ENCODE measurements around the gene COA1.

GRCh38 chr7:43631559-43631958, 97.8 kb downstream of the COA1 start:
- TF ChIP-seq EZH2 (IDR thresholded peaks at IDR 0.05; ENCODE audit: insufficient read depth, poor library complexity, severe bottlenecking) (no peak), EZH2phosphoT487 (IDR thresholded peaks at IDR 0.05; ENCODE audit: insufficient read depth, low read depth) (no peak)
